Right lobe of liver (tissue), 6 donors: ENCODE measurements around the gene CPM. TPM values are rescaled to one million over a fixed set of nuclear protein-coding genes. Genes with fewer than 3 reads are reported as not detected.

ENCODE experiments used
- ATAC-seq, 4 donors: fragments of 200-7000 bp; cut with Tn5 transposase; one replicate each; pipeline ENCODE4 v1.9.1; 2020; ENCODE audit warnings: mild to moderate bottlenecking in 4 of 4, moderate library complexity in 4 of 4
- DNase-seq, 3 donors: peaks; one replicate each; pipeline ENCODE4 v3.0.0-alpha.2; 2020
- H3K27ac ChIP-seq, 3 donors: fragments of 200-600 bp; one replicate each; pipeline ENCODE4 v1.8.0; 2022
- H3K27me3 ChIP-seq, 2 donors: fragments of 200-600 bp; one replicate each; pipeline ENCODE4 v1.8.0; 2022
- H3K36me3 ChIP-seq, 4 donors: fragments of 200-600 bp; sonication (generic) in 1 of 4; one replicate each; pipeline versions ENCODE4 v1.5.1 to v1.8.0; 2017 to 2022; ENCODE audit warnings: control low read depth in 1 of 4
- H3K4me1 ChIP-seq, 4 donors: fragments of 200-600 bp; sonication (generic) in 1 of 4; one replicate each; pipeline versions ENCODE4 v1.5.1 to v1.8.0; 2017 to 2022; ENCODE audit warnings: control low read depth in 1 of 4
- H3K4me3 ChIP-seq, 3 donors: fragments of 200-600 bp; one replicate each; pipeline ENCODE4 v1.8.0; 2022
- H3K9me3 ChIP-seq, 4 donors: fragments of 200-600 bp; sonication (generic) in 1 of 4; one replicate each; pipeline versions ENCODE4 v1.5.1 to v1.8.0; 2017 to 2022; ENCODE audit warnings: control low read depth in 1 of 4
- POLR2A ChIP-seq: fragments of 450-650 bp; IDR thresholded peaks from one replicate; pipeline ENCODE4 v1.6.1; 2017; ENCODE audit warnings: antibody characterized with exemption, mild to moderate bottlenecking
- WGBS: methylation state at CpG from one replicate; pipeline ENCODE4 v1.1.6; 2018; ENCODE audit warnings: low coverage, low lambda C conversion rate; ENCODE audit not compliant: insufficient coverage; ENCODE audit errors: missing lambda C conversion rate; 5-methylcytosine and 5-hydroxymethylcytosine counted together
- intact Hi-C, 2 donors: fragments of 100-400 bp; cut with DNase I; formaldehyde crosslinking; loops; one replicate each; pipeline versions ENCODE4 v1.11.2 to v1.14.1; 2022
- total RNA-seq, 6 experiments: library from RNA; depleted of rRNA in 2 of 6; stranded (reverse); fragments of >200 nt in 2 of 6; fragmentation: NEBNext Ultra II Directional in 3 of 6; extraction: Animal tissue kit (Norgen Biotek cat#: 25700) in 3 of 6; gene quantifications; one replicate each; pipeline versions ENCODE4 v1.1.0 to v1.2.4, GENCODE V29; 2016 to 2023
- TF ChIP-seq, protein P1 (sequence below), 4 donors: fragments of 200-600 bp in 3 of 4; fragments of 450-650 bp in 1 of 4; IDR thresholded peaks; one replicate each; pipeline versions ENCODE4 v1.5.1 to v1.8.0; 2016 to 2022; ENCODE audit warnings: antibody characterized with exemption in 4 of 4, mild to moderate bottlenecking in 2 of 4
- donor health status: DM: no; HTN: yes; CAD: no.
- donor health status: DM: no; HTN: no; CAD: no.
- donor health status: DM: no; HTN: no; CAD: no.
- donor health status: DM: no; HTN: yes; CAD: no.
- donor health status: DM: no; HTN: yes; CAD: no.

Gene CPM
- total RNA-seq, 6 experiments from 2014 or later = 34.6 to 91.6 (median 50.0) TPM

DNA sequence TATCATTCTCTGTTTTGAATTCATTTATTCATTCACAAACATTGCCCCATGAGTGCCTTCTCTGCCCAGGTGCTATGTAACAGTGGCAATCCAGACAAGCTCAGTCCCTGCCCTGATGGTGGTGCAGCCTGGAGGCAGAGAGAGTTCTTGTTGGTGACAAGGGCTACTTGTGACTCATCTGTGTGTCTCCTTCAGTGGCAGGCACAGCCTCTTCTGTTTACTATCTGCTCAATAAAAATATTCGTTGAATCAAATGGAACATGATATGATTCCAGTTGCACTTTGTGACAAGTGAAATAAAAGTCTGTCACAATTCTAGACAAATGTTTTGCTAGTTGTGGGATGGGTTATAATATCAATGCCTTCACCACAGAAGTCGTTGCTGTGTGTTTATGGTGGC, 20.6 kb upstream of the CPM start:
- Histone ChIP-seq H3K27ac (no peak overlapping the region), H3K4me3 (no peak overlapping the region), H3K36me3 (no peaks in the 10 kb centered on the region), H3K27me3 (no peaks in the 10 kb centered on the region), H3K4me1 (peaks cover 0 to 9% (median 4%) of the 10 kb centered on the region in 4 donors), H3K9me3 (no peaks in the 10 kb centered on the region)
- WGBS = 35% methylated on average over 2 of the region's 2 CpGs
- TF ChIP-seq, protein P1, sequence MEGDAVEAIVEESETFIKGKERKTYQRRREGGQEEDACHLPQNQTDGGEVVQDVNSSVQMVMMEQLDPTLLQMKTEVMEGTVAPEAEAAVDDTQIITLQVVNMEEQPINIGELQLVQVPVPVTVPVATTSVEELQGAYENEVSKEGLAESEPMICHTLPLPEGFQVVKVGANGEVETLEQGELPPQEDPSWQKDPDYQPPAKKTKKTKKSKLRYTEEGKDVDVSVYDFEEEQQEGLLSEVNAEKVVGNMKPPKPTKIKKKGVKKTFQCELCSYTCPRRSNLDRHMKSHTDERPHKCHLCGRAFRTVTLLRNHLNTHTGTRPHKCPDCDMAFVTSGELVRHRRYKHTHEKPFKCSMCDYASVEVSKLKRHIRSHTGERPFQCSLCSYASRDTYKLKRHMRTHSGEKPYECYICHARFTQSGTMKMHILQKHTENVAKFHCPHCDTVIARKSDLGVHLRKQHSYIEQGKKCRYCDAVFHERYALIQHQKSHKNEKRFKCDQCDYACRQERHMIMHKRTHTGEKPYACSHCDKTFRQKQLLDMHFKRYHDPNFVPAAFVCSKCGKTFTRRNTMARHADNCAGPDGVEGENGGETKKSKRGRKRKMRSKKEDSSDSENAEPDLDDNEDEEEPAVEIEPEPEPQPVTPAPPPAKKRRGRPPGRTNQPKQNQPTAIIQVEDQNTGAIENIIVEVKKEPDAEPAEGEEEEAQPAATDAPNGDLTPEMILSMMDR (IDR thresholded peaks at IDR 0.05) = no peak
- TF ChIP-seq POLR2A = no peak
- no peak for ATAC-seq
- DNase-seq = no peak
- intact Hi-C loops = no loop called here

DNA sequence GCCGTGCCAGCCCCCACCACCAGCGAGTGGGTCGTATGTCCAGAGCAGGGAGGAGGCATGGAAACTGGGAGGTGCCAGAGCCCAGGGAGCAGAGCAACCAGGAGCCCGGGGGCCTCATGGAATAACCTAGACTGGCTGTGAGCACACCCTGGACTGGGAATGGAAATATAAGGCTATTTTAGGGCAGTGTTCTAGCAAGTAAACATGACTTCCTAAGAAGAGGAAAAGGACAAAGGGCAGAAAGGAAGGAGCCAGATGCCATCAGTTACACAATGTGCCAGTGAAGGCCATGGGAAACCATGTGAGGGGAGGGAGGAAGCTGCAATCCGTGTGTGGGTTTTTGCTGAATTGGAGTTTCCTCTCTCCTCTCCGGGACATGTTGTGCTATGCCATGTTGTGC, 18.7 kb upstream of the CPM start:
- Histone ChIP-seq H3K4me1 (peaks cover 0 to 9% (median 4%) of the 10 kb centered on the region in 4 donors), H3K4me3 (no peak overlapping the region), H3K27me3 (no peaks in the 10 kb centered on the region), H3K36me3 (no peaks in the 10 kb centered on the region), H3K27ac (peak overlapping the region in 1 of 3 donors; percentile 35), H3K9me3 (no peaks in the 10 kb centered on the region)
- DNase-seq = peak in 1 of 3 donors; percentile 52
- intact Hi-C loops = no loop called here
- ATAC-seq = peak; percentile 74 to 88 (median 80)
- no peak for TF ChIP-seq POLR2A
- TF ChIP-seq, protein P1 (IDR thresholded peaks at IDR 0.05) = no peak
- WGBS = 48% methylated on average over 5 of the region's 6 CpGs

DNA sequence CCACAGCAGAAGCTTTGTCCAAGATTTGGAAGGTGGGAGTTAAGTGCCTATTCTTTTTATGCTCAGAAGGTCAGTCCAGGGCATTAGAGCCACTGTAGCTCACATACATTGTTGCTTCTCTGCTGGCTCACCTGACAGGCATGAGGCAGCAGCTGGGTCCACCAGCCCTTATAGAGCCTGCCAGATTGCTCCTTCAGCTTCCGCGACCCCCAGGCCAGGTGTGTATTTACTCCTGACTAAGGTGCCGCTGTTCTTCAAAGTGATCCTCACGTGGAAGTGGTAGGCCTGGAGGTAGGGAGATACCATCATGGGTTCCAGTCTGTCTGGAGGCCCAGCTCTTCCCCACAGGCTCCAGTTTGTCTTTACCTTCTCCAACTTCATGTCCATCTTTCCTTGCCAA, 17.5 kb upstream of the CPM start:
- intact Hi-C loops = no loop called here
- H3K9me3 ChIP-seq = no peaks in the 10 kb centered on the region
- H3K27ac ChIP-seq = no peak overlapping the region
- ATAC-seq = no peak
- H3K4me3 ChIP-seq = no peak overlapping the region
- DNase-seq = no peak
- peaks cover 0 to 9% (median 4%) of the 10 kb centered on the region in 4 donors for H3K4me1 ChIP-seq
- H3K36me3 ChIP-seq = no peaks in the 10 kb centered on the region
- no peaks in the 10 kb centered on the region for H3K27me3 ChIP-seq
- TF ChIP-seq, protein P1 (IDR thresholded peaks at IDR 0.05) = no peak
- TF ChIP-seq POLR2A = no peak
- no CpG with 5 or more reads among the region's 4 CpGs for WGBS

DNA sequence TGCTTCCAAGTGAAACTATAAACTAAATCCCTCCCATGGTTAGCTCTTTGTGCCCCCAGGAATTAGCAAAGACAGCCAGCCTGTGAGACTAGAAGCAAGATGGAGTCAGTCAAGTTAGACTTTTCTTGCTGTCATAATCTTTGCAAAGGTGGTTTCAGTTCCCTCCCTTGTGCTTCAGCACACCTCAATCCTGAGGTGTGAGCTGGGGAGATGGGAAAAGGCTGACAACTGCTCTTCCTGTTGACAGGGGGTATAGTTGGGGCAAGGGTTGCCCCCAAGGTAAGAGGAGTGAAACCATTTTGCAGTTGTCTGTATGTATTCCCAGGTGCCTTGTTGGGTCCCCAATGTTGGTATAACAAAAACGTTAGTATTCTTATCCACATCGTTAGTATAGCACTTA, 12.3 kb upstream of the CPM start:
- intact Hi-C loops = no loop called here
- ATAC-seq (no peak), DNase-seq (no peak)
- H3K27me3 ChIP-seq = no peaks in the 10 kb centered on the region
- H3K4me3 ChIP-seq = no peak overlapping the region
- peaks cover 0 to 14% (median 4%) of the 10 kb centered on the region in 4 donors for H3K4me1 ChIP-seq
- TF ChIP-seq, protein P1 (IDR thresholded peaks at IDR 0.05) = no peak
- H3K27ac ChIP-seq = no peak overlapping the region
- no peaks in the 10 kb centered on the region for H3K9me3 ChIP-seq
- 93% methylated on average over 2 of the region's 2 CpGs for WGBS
- no peaks in the 10 kb centered on the region for H3K36me3 ChIP-seq
